ENCODE data around the gene IGSF22.
A peak's percentile ranks its signal among the peaks of the same experiment; 100 is the strongest.

The IGSF22 gene

GRCh38 chr11:18743900-18744514 lies 18.0 kb upstream of the IGSF22 start:
- no peak for DNase-seq (ENCODE audit: low spot score)

- DNase-seq (ENCODE audit: low spot score): no peak
These were observed 17.4 kb upstream of the IGSF22 start for GRCh38 chr11:18743365-18743764.

GRCh38 chr11:18741783-18742182 lies 15.8 kb upstream of the IGSF22 start:
- DNase-seq (ENCODE audit: low spot score): no peak

- no peak for DNase-seq (ENCODE audit: low spot score)
These were observed 13.7 kb upstream of the IGSF22 start for GRCh38 chr11:18739685-18740084.

GRCh38 chr11:18737642-18738041 lies 11.7 kb upstream of the IGSF22 start:
- DNase-seq (ENCODE audit: low spot score): no peak

GRCh38 chr11:18736590-18737148 lies 10.7 kb upstream of the IGSF22 start:
- DNase-seq (ENCODE audit: low spot score): no peak

GRCh38 chr11:18733202-18733601 lies 7.2 kb upstream of the IGSF22 start:
- no peak for DNase-seq (ENCODE audit: low spot score)

GRCh38 chr11:18731949-18732821 lies 6.2 kb upstream of the IGSF22 start:
- peak; percentile 74 for DNase-seq (ENCODE audit: low spot score)

- no peak for DNase-seq (ENCODE audit: low spot score)
These were observed 5.5 kb upstream of the IGSF22 start for GRCh38 chr11:18731441-18731840.

GRCh38 chr11:18730020-18730419 lies 4.0 kb upstream of the IGSF22 start:
- no peak for DNase-seq (ENCODE audit: low spot score)

- DNase-seq (ENCODE audit: low spot score): no peak
These were observed 3.4 kb upstream of the IGSF22 start for GRCh38 chr11:18729426-18729825.

GRCh38 chr11:18728658-18729057 lies 2.7 kb upstream of the IGSF22 start:
- DNase-seq (ENCODE audit: low spot score): no peak

- peak; percentile 52 for DNase-seq (ENCODE audit: low spot score)
These were observed 1.7 kb upstream of the IGSF22 start for GRCh38 chr11:18727479-18728236.

GRCh38 chr11:18723991-18724390 lies 2.0 kb downstream of the IGSF22 start:
- DNase-seq (ENCODE audit: low spot score): no peak

GRCh38 chr11:18722293-18722637 lies 3.7 kb downstream of the IGSF22 start:
- DNase-seq (ENCODE audit: low spot score): no peak

- peak; percentile 61 for DNase-seq (ENCODE audit: low spot score)
These were observed 4.3 kb downstream of the IGSF22 start for GRCh38 chr11:18721561-18722292.

- DNase-seq (ENCODE audit: low spot score): peak; percentile 79
These were observed 5.0 kb downstream of the IGSF22 start for GRCh38 chr11:18720808-18721560.

- DNase-seq (ENCODE audit: low spot score): no peak
These were observed 5.7 kb downstream of the IGSF22 start for GRCh38 chr11:18720091-18720807.

- DNase-seq (ENCODE audit: low spot score): no peak
These were observed 10.5 kb downstream of the IGSF22 start for GRCh38 chr11:18715476-18715875.

GRCh38 chr11:18714443-18714780 lies 11.6 kb downstream of the IGSF22 start:
- no peak for DNase-seq (ENCODE audit: low spot score)

Measured in CD4-positive, alpha-beta T cell treated with Interleukin-2 at 100 ng/mL for 4 hours (primary cell).